ENCODE measurements around the gene CAV3.

The CAV3 gene

DNA sequence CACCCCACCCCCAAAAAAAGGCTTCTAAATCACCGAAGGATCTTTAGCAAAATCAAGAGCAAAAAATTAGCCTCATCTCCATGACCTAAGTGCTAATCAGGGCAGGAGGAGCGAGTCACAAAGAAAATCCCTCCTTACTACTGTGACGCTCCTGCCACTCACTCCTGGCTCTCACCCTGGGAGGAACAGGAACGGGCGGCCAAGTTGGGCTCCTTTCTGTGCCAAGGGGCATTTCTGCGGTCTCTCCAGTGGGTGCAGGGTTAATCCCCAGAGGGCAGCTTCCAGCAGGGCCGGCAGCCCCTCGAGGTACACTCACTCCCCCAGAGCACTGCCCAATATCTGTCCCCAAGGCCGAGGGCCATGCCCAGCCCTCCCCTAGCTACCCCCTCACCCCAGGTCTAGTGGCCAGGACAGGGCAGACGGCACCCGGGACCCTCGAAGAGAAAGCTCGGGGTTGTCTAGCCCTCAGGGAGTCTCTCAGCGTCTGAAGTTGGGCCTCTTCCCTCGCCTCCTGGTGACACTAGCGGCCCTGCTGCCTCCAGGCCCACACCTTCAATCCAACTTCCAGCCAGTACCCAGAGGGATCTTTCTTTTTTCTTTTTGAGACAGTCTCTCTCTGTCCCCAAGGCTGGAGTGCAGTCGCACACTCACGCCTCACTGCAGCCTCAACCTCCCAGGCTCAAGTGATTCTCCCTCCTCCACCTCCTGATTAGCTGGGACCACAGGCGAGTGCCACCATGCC lies 706 bp downstream of the CAV3 start:
- DNase-seq (ENCODE audit: extremely low read depth in 1 of 2, low read depth in 1 of 2): no peak

DNA sequence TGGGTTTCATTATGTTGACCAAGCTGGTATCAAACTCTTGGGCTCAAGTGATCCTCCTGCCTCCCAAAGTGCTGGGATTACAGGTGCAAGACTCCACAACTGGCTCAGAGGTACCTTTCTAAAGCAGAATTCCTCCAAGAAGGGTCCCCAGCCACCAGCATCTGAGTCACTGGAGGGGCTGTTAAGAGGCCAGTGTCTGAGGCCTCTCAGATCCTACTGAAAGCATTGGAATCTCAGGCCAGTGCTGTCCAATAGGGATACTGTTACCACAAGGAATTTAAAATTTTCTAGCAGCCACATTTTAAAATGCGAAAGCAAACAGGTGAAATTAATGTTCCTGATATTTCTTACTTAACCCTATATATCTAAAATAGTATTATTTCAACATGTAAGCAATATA lies 1.3 kb downstream of the CAV3 start:
- no peak for DNase-seq (ENCODE audit: extremely low read depth in 1 of 2, low read depth in 1 of 2)

DNA sequence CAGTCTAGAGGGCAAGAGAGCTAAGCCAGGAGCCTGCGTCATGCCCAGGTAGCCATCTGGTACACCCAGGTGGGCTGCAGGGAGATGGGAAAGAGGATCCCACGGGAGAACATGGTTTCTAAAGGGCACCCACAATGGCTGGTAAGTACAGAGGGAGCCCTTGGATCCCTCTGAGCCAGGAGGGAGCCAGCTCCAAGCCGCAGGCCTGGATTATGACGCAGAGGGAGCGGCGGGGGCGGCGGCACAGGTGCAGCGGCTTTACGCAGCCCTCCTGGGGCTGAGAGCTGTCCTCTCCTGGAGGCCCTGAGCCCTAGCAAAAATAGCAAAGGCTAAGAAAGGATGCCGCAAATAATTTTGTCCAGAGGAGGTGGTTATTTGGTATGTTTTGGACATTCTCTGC lies 2.8 kb downstream of the CAV3 start:
- no peak for DNase-seq (ENCODE audit: extremely low read depth in 1 of 2, low read depth in 1 of 2)

DNA sequence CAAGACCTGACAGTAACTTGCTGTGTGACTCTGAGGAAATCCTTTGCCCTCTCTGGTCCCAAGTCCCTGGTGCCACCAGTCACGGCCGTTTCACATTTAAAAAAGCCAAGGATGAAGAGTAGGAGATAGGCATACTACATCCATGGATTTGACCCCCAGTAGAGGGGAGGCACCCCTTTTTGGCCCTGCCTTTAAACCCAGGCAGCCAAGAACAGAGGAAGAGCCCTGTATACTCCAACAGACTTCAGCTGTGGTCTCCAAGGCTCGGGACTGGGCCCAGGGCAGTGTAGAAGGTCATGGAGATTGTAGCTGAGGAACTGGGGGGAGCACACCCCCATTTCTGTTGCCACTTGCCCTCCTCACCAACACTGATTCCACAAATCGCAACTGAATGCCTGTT lies 3.7 kb downstream of the CAV3 start:
- DNase-seq (ENCODE audit: extremely low read depth in 1 of 2, low read depth in 1 of 2): no peak

DNA sequence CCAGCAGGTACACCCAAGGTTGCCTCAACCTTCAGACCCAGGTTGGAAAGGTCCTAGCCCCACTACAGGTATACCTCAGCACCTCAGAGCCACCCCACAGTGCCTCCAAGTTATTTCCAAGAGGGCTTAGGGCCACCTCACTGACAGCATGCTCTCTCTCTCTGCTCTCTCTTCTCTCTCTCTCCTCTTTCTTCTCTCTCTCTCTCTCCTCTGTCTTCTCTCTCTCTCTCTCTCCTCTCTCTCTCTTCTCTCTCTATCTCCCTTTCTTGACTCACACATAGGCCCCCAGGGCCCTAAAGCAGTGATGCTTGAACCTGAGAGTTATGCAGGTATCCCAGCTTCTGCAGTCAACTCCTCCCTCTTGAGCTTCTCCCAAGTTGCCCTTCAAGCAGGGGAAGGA lies 4.2 kb downstream of the CAV3 start:
- no peak for DNase-seq (ENCODE audit: extremely low read depth in 1 of 2, low read depth in 1 of 2)

DNA sequence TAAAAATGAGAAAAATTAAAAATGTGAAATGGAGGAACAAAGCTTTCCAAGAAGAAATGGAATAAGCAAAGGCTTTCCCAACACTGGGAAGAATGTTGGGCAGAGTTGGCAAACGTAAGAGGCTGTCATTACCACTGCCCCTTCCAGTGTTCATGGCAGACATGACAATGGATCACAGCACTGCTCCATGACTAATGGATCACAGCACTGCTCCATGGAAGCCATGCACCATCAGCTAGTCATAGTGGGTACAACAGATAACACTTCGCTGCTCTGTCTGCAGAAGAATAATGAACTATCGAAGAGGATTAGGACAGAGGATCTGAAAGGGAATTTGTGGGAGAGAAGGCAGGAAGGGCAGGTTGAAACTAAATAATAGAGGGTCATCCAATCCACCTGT lies 5.0 kb downstream of the CAV3 start:
- DNase-seq (ENCODE audit: extremely low read depth in 1 of 2, low read depth in 1 of 2): no peak

DNA sequence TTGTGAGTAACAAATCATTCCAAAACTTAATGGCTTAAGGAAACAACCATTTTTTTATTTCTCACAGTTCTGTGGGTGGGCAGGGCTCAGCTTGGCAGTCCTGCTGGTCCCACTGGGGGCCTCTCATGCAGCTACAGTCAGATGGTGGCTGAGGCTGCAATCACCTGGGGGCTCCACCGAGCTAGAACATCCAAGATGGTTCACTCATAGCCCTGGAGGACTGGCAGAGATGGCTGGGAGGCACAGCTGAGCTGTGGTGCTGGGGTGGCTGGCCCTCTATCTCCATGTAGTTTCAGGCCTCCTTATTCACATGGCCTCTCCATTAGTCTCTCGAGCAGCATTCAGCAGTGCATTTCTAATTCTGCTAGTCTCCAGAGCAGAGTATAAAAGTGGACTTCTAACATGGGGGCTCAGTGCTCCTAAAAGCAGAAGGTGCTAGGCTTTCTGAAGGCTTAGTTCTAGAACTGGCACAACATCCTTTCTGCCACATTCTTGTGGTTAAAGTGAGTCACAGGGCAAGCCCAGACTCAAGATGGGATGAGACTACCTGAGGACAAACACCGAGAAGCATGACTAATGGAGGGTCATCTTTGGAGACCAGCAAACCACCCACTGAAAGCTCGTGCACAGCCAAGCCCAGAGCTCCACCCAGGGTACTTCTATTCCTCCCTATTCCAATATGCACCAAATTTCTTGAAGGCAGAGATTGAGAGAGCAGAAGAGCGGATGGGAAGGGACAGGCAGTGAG lies 6.3 kb downstream of the CAV3 start:
- no peak for DNase-seq (ENCODE audit: extremely low read depth in 1 of 2, low read depth in 1 of 2)

DNA sequence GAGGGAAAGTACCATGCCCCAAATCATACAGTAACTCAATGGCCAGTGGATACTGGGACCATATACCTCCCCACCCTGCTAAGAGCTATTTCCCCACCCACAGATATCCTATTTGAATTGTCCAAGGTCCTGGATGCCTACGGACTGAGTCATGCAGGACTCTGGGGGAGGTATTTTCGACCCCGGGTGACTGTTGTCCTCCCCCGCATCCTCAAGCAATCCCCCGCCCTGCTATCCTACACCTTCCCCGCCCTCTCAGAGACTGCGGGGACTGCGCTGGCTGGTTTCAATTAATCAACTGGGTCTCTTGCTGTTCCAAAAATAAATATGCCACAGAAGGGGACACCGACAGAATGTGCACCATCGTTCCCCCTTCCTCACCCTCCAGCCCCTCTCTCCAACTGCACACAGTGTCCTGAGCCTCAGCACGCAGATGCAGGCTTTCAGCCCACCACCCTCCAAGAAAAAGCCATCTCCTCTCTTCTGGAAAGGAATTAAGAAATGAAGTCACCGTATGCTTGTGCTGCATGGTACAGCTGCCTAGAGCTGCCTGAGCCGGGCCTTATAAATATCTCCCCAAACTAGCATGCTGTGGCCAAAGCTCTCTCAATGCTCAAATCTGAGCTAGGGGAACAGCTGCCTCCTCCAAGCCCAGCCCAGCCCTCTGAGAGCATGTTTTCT lies 8.1 kb downstream of the CAV3 start:
- no peak for DNase-seq (ENCODE audit: extremely low read depth in 1 of 2, low read depth in 1 of 2)

DNA sequence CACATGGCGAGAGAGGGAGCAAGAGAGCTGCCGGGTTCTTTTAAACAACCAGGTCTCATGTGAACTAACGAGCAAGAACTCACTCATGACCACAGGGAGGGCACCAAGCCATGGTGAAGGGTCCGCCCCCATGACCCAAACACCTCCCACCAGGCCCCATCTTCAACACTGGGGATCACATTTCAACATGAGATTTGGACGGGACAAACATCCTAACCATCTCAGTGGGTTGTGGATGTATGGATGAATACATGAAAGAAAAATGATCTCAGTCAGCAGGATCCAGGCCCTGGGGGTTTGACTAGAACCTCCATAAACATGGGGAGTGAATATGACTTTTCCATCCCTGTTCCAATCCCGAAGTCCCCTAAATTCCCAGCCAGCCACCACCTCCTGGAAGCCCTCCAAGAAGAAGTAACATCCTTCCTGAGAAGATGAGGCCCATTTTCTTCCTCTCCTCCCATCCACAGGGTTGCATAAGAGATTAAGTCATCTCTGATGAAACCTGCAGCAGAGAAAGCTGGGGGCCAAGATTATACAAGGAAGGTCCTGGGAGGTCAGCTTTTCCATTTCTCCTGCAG lies 9.5 kb downstream of the CAV3 start:
- no peak for DNase-seq (ENCODE audit: extremely low read depth in 1 of 2, low read depth in 1 of 2)

DNA sequence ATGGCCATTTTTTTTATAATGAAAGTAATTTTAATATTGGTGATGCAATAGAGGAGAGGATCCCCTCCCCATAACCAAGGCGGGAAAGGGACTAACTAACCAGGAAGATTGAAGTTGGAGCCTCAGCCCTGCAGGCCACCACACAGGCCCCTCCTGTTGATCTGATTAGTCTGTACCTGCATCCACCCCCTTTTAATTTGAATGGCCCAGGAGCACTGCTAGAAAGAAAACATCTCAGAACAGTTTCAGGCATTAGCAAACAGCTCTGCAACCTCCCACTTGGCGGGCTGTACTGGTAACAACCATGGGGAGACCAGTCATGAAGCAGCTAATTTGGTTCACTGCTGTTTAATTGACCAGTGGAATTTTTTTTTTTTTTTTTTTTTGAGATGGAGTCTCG lies 10.3 kb downstream of the CAV3 start:
- no peak for DNase-seq (ENCODE audit: extremely low read depth in 1 of 2, low read depth in 1 of 2)

DNA sequence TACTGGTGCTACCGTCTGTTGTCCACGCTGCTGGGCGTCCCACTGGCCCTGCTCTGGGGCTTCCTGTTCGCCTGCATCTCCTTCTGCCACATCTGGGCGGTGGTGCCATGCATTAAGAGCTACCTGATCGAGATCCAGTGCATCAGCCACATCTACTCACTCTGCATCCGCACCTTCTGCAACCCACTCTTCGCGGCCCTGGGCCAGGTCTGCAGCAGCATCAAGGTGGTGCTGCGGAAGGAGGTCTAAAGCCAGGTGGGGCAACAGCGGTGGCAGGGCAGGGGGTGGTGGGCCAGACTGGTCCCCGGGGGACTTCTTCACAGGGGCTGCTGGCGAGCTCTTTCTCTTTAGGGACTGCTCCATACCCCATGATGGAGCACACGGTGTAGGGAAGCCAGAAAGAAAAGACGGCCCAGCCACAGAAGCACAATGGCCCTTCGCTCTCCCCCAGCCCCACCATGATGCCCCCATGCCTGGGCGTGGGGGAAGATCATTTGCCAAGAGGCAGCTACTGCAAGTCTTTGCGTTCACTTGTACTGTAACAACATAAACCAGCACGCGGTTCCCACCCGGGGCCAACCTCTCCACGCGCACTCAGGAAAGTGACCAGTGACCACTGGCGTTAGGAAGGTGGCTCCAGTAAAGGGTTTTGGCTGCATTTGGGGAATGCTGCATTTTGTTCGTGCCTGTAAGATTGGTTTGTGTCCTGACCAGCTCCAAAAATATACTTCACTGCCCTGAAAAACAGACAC lies 12.2 kb downstream of the CAV3 start:
- DNase-seq (ENCODE audit: extremely low read depth in 1 of 2, low read depth in 1 of 2): no peak

DNA sequence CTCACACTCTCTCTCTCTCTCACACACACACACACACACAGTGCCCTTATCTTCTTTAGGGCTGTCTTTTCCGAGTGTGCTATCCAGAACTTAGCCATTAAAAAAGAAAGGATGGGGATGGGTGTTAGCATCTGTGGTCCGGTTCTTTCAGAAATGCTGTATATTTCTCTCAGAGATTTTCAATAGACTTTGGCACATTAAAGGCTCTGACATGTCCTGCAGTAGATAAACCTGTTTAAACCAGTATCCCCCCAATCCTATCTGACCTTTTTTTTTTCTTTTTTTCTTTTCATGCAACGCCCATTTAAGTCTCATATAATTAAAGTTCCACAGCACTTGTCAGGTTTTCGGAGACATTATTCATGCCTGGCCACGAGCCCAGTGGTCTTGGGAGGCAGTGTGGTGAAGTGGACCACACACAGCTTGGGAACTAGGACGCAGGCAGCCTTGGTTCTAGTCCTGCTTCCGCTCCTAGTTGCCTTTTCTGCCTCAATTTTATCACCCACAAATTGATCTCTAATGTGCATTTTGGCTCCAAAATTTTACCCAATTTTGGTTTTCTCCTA lies 13.3 kb downstream of the CAV3 start:
- no peak for DNase-seq (ENCODE audit: extremely low read depth in 1 of 2, low read depth in 1 of 2)

DNA sequence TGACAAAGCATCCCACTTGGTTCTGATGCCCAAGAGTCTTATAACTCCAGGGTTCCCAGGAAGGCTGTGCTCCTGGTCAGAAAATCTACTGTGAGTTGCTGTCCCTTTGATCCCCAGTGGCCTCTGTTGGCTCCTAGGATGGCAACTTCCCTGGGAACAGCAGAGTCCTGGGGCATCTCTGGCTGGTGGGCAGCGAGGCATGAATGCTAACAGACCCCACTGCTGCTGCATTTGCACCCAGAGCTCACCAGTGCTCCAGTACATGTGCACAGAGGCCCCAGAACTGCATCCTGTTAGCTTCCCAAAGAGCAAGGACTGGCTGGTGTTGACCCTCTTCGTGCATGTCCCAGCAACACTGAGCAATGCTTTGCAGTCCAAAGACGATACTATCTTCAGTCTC lies 15.7 kb downstream of the CAV3 start:
- no peak for DNase-seq (ENCODE audit: extremely low read depth in 1 of 2, low read depth in 1 of 2)

DNA sequence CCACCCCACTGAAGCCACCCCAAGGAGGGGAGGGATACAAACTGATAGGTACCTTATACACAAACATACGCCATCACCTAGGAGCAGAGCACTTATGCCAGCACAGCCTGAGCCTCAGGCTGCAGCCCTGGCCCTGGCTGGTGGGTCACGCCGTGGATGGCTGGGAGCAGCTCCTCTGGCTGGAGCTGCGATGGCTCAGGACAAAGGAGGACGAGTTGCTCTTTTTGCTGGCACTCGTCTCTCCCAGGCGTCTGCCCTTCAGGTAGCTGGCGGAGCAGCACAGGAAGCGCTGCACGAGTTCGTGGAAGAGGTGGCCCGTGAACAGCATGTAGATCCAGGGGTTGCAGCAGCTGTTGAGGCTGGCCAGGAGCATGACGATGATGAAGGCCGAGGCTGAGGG lies 19.2 kb downstream of the CAV3 start:
- DNase-seq (ENCODE audit: extremely low read depth in 1 of 2, low read depth in 1 of 2): no peak

DNA sequence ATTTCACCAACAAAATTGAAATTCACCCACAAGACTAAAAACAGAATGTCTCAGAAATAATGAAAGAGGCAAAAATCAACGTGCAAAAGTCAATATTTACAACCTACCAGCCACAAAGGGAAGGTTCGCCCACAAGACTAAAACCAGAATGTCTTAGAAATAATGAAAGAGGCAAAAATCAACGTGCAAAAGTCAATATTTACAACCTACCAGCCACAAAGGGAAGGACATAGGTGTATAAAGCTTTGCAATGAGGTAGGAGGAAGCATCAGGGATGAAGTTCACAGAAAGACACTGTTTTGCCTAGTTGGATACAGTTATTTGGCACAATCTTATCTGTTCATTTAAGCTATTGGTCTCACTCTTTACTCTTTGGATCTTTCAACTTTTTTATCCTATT lies 21.5 kb downstream of the CAV3 start:
- DNase-seq (ENCODE audit: extremely low read depth in 1 of 2, low read depth in 1 of 2): no peak

DNA sequence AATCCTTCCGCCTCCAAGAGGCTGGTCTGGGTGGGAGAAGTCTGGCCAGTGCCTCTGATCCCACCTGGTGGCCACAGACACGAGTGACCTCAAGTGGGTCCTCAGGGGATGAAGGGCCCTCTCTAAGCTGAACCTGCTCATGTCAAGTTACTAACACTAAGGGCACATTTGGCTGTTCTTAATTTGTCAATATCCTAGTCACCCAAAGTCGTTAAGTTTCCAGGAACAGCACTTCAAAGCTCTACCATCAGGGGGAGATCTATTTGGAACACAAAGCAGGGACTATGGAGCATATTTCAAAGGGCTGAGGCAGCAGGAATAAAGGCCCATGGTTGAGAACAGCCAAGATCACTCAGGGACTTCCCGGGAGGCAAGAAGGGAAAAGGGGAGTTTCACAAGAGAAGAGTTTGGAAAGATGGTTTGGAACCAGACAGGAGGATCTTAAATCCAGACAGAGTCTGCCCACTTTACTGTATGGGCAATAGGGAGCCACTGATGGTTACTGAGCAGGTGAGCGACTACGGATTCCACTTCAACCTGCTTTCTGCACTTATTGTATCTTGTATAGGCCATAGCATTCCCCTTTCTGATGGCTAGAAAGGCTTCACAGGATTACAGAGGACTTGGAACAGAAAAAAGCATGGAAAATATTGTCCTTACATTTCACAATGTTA lies 22.1 kb downstream of the CAV3 start:
- DNase-seq (ENCODE audit: extremely low read depth in 1 of 2, low read depth in 1 of 2): no peak

DNA sequence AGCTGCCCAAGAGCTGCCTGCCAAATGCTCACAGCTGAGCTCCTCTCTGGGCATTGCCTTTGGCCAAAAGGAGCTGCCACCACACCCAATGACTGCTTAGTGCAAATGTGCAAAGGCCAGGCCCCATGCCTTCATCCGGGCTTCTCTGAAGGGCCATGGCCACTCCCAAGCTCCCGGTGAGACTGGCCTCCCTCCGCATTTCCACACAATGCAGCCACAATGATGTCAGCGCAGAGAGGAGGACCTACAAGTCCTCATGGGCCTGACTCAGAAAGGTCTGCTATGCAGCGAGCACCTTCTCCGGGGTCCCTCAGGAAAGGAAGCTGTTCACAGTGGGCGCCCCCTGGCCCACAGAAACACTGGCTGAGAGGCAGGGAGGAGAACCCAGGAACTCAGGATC lies 23.1 kb downstream of the CAV3 start:
- no peak for DNase-seq (ENCODE audit: extremely low read depth in 1 of 2, low read depth in 1 of 2)

DNA sequence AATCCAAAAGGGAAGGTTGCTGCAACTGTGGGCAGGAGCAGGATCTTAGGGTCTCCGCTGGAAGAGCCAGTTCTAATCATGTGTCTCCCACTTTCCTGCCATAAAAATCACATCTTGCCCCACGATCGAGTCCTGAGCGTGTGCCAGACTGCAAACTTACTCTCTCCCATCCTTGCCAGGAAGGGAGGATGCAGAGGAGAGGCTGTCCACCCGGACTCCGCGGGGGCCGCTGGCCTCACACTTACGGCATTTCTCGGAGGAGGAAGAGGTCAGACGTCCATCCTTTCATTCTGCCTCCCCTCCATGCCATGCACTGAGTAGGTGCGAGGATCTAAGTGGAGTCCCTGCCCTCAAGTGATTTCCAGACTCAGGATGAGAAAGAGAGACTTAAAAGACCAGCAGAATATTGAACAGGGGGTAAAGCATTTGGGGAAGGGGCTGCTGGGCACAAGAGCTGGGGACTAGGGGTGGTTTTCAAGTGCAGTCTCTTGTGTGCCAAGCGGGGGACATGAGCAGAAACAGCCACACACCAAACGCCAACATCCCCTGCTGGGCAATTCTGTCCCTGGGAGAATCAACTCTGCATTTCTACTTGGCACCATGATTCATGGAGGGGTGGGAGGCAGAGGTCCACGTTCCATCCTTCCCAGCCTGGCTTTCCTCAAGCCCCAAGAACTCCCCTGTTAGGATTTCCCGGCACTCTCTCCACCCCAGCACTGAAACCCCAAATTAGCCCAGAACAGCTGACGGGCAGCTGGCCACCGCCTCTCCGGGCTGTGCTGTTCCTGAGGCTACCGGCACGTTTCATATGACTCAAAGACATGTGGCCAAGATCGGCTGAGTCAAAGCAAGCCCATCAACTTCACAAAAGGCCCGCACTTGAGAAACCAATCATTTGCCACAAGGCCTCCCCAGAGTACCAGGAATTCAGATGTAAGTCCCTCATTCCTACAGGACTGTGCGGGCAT lies 24.2 kb downstream of the CAV3 start:
- DNase-seq (ENCODE audit: extremely low read depth in 1 of 2, low read depth in 1 of 2): no peak
